GM21825 (cell line): ENCODE data around the gene SUB1.
"Not testable (repeated sequence)": the region's sequence is repeated elsewhere in the genome, so short reads cannot be mapped to it uniquely, and the experiment has no call there.

Source experiments
- ATAC-seq: cut with Tn5 transposase; IDR thresholded peaks from one replicate; pipeline ENCODE4 v1.9.1; 2021; ENCODE audit warnings: mild to moderate bottlenecking, moderate library complexity; ENCODE audit not compliant: unreplicated experiment

SUB1 gene

GRCh38 chr5:32565145-32565544 lies 20.2 kb upstream of the SUB1 start:
- no peak for ATAC-seq

DNA sequence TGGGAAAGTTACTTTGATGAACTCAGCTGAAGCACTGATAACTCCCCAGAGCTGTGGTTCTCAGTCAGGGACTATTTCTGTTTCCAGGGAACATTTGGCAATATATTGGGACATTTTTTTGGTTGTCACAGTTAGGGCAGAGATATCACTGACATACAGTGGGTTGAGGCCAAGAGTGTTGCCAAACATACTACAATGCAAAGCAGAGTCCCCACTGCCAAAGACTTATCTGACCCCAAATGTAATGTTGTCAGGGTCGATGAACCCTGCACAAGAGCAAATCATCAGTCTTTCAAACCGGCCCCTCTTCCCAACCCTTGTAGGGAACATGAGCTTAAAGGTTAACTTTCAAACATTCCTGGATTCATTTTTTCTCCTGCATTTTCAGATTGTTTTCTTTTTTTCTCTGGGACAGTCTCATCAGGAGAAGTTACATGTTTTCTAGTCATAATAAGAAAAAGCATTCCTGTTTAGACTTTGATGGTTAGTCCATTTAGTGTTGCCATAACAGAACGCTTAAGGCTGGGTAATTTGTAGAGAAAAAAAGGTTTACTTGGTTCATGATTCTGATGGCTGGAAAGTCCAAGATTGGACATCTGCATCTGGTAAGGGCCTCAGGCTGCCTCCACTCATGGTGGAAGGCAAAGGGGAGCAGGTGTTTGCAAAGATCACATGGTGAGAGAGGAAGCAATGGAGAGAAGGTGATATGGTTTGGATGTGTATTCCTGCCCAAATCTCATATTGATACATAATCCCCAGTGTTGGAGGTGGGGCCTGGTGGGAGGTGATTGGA lies 18.8 kb upstream of the SUB1 start:
- no peak for ATAC-seq

DNA sequence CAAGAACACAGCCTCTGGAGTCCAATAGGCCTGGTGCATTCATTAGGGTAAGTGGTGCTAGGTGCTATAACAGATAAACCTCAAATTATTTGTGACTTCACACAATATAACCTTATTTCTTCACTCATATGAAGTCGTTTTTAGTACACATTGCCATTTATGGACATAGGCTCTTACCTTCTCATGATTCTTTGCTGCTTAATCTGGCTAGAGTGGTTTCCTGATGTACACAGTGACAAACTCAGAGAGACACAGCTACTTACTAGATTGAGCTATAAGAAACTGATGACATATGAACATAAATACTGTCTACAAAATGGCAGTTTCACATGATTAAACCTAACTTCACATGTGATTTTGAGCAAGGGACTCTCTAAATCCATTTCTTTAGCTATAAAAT lies 14.2 kb upstream of the SUB1 start:
- ATAC-seq = no peak

GRCh38 chr5:32572778-32573480 lies 12.4 kb upstream of the SUB1 start:
- peak; percentile 91 for ATAC-seq

DNA sequence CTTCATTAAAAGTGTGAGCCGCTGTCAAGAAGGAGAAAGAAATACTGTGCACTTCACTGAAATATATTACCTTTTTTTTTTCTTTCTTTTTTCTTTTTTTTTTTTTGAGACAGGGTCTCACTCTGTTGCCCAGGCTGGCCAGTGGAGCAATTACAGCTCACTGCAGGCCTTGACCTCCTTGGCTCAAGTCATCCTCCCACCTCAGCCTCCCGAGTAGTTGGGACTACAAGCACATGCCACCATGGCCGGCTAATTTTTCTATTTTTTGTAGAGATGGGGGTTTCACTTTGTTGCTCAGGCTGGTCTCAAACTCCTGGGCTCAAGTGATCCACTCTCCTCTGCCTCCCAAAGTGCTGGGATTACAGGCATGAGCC lies 11.9 kb upstream of the SUB1 start:
- ATAC-seq = not testable (repeated sequence)

- no peak for ATAC-seq
Observed at GRCh38 chr5:32574540-32575175, 10.7 kb upstream of the SUB1 start.

- ATAC-seq = no peak
Observed at GRCh38 chr5:32578363-32578762, 7.0 kb upstream of the SUB1 start.

DNA sequence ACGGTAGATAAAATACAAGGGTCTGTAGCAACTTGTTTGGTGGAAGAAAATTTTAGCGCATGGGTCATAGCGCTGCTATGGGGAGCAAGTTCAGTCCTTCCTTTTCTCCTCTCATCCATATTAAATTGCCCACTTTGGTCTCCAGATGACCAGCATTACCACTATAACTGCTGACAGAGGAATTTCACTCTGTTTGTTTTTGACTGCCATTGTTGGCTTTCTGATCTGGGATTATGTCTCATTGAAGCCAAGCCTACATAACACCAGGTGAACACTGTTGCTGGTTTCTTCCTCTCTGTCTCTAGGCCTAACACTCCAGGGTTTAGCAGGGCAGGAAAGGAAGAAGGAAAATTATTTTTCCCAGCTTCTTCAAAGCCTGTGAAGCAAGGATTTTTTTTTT lies 6.6 kb upstream of the SUB1 start:
- ATAC-seq = no peak

- no peak for ATAC-seq
Observed at GRCh38 chr5:32581010-32581785, 4.2 kb upstream of the SUB1 start.

GRCh38 chr5:32583582-32584232 lies 1.6 kb upstream of the SUB1 start:
- ATAC-seq = peak; percentile 78

DNA sequence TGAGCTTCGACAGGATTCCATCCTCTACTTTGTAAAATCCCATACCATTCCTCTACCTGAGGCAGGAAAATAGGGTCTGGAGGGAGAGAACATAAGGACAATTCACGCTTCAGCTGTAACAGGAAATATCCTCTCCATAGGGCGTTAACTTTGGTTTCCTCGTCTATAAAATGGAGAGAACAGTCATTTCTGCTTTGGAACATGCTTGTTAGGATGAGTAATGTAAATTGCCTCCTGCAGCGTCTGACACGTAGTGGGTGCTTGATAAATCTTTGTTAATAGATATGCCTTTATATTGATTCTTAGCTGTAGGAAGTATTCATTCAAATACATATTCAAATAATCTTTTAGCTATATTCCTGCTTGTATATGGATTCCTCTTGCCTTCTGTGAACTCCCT lies 711 bp upstream of the SUB1 start:
- no peak for ATAC-seq

DNA sequence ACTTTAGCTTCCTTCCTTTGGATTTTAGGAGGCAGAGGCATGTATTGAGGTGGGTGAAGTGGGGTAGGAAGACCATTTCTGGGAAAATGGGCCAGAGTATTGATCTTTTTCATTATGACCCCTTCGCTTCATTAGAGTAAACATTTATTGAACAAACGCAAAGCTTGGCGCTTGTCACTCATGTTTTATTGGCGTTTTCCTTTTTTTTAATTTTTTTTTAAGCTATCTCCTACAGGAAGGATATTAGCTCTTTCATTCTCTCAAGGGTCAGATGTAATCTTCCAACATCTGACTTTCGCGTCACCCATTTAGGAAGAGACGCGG lies 273 bp upstream of the SUB1 start:
- no peak for ATAC-seq

DNA sequence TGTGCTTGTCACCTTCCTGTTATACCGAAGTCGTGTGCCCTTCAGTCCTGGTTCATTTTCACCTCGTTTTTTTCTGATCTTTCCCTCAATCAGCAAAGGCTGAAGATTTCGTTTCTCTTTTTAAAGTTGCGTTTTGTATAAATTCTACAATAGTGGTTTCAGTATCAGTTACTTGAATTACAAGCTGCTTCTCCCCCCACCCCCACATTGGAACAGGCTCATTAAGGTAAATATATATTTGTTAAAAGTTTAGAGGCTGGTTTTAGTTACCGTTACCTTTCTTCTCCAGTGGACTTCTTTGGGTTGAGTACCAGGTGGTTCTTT lies 881 bp downstream of the SUB1 start:
- ATAC-seq = no peak

- no peak for ATAC-seq
Observed at GRCh38 chr5:32587067-32587551, 1.8 kb downstream of the SUB1 start.

- ATAC-seq = no peak
Observed at GRCh38 chr5:32589416-32589815, 4.1 kb downstream of the SUB1 start.

DNA sequence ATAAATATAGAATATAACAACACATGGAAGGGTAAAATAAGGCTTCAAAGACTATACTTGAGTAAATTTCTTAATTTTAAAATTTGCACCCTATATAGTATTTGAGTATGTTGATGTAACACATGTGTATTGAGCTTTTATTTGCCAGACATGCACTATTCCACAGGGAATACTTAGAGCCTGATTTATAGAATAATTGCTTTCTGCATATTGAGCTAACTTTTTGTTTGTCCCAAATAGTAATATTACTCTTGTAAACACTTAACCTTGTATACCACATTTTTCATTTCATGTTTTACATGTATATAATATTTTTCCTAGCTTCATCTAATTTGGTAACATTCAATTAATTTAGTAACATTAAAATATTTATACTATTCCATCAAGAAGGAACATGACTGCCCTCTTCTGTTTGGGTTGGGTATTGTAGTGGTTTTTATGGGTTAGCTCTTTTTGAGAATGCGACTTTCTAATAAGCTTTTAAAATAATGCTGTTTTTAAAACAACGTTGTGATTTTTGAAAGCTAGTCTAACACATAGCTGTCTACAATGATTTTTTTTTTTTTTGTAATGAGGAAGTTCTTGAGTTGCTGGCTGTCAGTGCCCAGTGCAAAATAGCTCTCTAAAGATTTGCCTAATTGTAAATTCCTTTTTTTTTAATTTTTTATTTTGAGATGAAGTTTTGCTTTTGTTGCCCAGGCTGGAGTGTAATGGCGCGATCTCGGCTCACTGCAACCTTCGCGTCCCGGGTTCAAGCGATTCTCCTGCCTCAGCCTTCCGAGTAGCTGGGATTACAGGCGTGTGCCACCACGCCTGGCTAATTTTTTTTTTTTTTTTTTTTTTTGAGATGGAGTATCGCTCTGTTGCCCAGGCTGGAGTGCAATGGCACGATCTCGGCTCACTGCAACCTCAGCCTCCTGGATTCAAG lies 4.8 kb downstream of the SUB1 start:
- no peak for ATAC-seq

DNA sequence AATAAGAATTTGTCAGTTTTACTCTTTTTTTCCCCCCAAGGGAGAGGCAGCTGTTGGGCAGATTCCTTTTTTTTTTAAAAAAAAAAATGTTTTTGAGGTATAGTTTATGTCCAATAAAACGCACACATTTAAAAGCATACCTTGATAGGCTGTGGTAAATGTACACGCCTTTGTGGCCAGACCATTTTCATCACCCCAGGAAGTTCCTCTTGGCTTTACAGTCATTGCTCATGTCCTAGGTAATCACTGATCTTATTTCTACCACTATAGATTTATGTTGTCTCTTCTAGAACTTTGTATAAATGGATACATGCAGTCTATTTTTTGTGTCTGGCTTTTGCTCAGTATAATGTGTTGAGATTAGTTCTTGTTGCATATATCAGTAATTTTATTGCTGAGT lies 9.8 kb downstream of the SUB1 start:
- ATAC-seq = no peak

DNA sequence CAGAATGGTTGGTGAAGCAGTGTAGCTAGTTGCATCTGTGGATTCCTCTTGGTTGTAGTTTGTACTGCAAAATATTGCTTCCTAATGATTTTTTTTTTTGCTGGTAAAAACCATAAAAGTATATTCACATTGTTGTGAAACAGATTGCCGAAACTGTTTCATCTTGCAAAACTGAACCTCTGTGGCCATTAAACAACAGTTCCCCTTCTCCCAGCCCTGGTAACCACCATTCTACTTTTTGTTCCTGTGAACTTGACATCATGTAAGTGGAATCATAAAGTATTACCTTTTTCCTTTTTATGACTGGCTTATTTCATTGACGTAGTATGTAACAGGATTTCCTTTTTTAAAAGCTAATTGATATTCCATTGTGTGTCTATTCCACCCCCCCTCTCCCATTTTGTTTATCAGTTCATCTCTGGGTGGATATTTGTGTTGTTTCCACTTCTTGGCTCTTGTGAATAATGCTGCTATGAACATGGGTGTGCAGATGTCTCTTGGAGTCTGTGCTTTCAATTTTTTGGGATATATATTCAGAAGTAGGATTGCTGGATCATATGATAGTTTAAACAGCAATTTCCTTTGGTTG lies 11.8 kb downstream of the SUB1 start:
- ATAC-seq = no peak

DNA sequence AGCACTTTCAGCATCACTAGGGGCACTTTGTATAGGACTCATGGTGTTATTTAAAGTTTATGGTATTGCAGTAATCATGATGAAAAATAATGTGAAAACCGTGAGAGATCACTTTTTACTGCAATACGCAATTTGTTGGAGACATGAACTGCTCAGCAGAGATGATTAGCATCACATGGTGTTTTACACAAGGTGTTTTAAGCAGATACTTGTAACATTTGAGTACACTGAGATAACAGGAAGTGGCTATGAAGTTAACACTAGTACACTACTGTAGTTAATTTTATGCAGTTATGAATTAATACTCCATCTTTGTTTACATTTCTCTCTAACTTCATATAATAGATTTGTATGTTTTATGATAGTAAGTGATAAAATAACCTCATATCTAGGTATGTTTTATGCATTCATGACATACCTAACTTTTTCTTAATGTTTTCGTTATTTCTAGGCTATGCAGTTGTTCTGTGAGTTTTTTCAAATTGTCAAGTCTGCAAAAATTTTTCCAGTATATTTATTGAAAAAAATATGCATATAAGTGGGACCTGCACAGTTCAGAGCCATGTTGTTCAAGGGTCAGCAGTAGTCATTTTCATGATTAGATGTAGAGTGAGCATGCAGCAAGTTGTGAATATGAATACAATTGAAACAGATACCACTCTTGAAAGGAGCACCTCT lies 13.0 kb downstream of the SUB1 start:
- ATAC-seq = no peak
